HEK293 (cell line): ENCODE results near the gene NPHP1.

Experiments used
- CTCF ChIA-PET: fragments of 350-600 bp; formaldehyde crosslinking; extraction: SDS; loops from one replicate; lab custom pipeline; 2021; ENCODE audit warnings: antibody characterized with exemption; lab: Yijun Ruan, JAX
- POLR2A ChIA-PET: fragments of 300-600 bp; formaldehyde crosslinking; extraction: SDS; loops from one replicate; lab custom pipeline; 2020; ENCODE audit warnings: antibody characterized with exemption, inconsistent platforms; lab: Yijun Ruan, JAX
- H3K27ac ChIP-seq: fragments of 200-500 bp; sonication (Bioruptor generic); 2 replicates; pipeline ENCODE4 v1.5.1; 2014; ENCODE audit warnings: low read depth, low read length, control low read depth, inconsistent platforms; ENCODE audit errors: extremely low read depth
- H3K36me3 ChIP-seq, 2 experiments: fragments of 200-500 bp in 1 of 2; sonication (Bioruptor generic) in 1 of 2; 1 replicate in 1 of 2; 2 replicates in 1 of 2; pipeline ENCODE4 v1.5.1; 2014 to 2017; ENCODE audit warnings: inconsistent platforms in 2 of 2, low read length in 2 of 2; ENCODE audit not compliant: control insufficient read depth in 2 of 2, insufficient read depth in 1 of 2
- H3K4me1 ChIP-seq: fragments of 200-500 bp; sonication (Bioruptor generic); 2 replicates; pipeline ENCODE4 v1.5.1; 2014; ENCODE audit warnings: mild to moderate bottlenecking, low read length, inconsistent platforms; ENCODE audit not compliant: control insufficient read depth, insufficient read depth
- H3K4me3 ChIP-seq: 2 replicates; pipeline ENCODE4 v1.5.1; 2011; ENCODE audit warnings: low read depth, mild to moderate bottlenecking, control low read depth, low read length, moderate library complexity
- H3K9me3 ChIP-seq: fragments of 200-500 bp; sonication (Bioruptor generic); 2 replicates; pipeline ENCODE4 v1.5.1; 2014; ENCODE audit warnings: low read depth, low read length, inconsistent platforms; ENCODE audit not compliant: control insufficient read depth, insufficient read depth
- BCL11B ChIP-seq: fragments of 450-650 bp; formaldehyde crosslinking; IDR thresholded peaks from 2 replicates; pipeline ENCODE4 v1.5.1; 2016; ENCODE audit warnings: low read depth, missing biosample characterization, missing genetic modification characterization
- EGR2 ChIP-seq: fragments of 450-650 bp; formaldehyde crosslinking; IDR thresholded peaks from 2 replicates; pipeline ENCODE4 v1.5.1; 2016; ENCODE audit warnings: low read depth, missing biosample characterization, missing genetic modification characterization
- KLF17 ChIP-seq: fragments of 450-650 bp; formaldehyde crosslinking; IDR thresholded peaks from 2 replicates; pipeline ENCODE4 v1.5.1; 2016; ENCODE audit warnings: missing biosample characterization, missing genetic modification characterization
- SETDB1 ChIP-seq: IDR thresholded peaks from one replicate; pipeline ENCODE4 v1.6.1; 2017; ENCODE audit warnings: mild to moderate bottlenecking, low read length, moderate library complexity, mixed read lengths; ENCODE audit not compliant: insufficient read length
- SP2 ChIP-seq: fragments of 450-650 bp; formaldehyde crosslinking; IDR thresholded peaks from 2 replicates; pipeline ENCODE4 v1.5.1; 2016; ENCODE audit warnings: missing biosample characterization, missing genetic modification characterization
- ZBTB21 ChIP-seq: fragments of 450-650 bp; formaldehyde crosslinking; IDR thresholded peaks from 2 replicates; pipeline ENCODE4 v1.5.1; 2017; ENCODE audit warnings: missing biosample characterization, missing genetic modification characterization
- ZFHX2 ChIP-seq: fragments of 450-650 bp; formaldehyde crosslinking; conservative IDR thresholded peaks from 2 replicates; pipeline ENCODE4 v1.5.1; 2016; ENCODE audit warnings: missing biosample characterization, missing genetic modification characterization
- ZNF138 ChIP-seq: fragments of 450-650 bp; formaldehyde crosslinking; IDR thresholded peaks from 2 replicates; pipeline ENCODE4 v1.5.1; 2016; ENCODE audit warnings: missing biosample characterization, missing genetic modification characterization, borderline replicate concordance
- ZNF157 ChIP-seq: fragments of 450-650 bp; formaldehyde crosslinking; IDR thresholded peaks from 2 replicates; pipeline ENCODE4 v1.5.1; 2016; ENCODE audit warnings: missing biosample characterization, missing genetic modification characterization
- ZNF184 ChIP-seq: fragments of 450-650 bp; IDR thresholded peaks from 2 replicates; pipeline ENCODE4 v1.5.1; 2018; ENCODE audit warnings: missing biosample characterization, mild to moderate bottlenecking, missing genetic modification characterization
- ZNF2 ChIP-seq: fragments of 450-650 bp; formaldehyde crosslinking; IDR thresholded peaks from 2 replicates; pipeline ENCODE4 v1.5.1; 2016; ENCODE audit warnings: missing biosample characterization, missing genetic modification characterization
- ZNF214 ChIP-seq: fragments of 450-650 bp; formaldehyde crosslinking; IDR thresholded peaks from 2 replicates; pipeline ENCODE4 v1.5.1; 2017; ENCODE audit warnings: missing biosample characterization, mild to moderate bottlenecking, missing genetic modification characterization, borderline replicate concordance
- ZNF341 ChIP-seq: fragments of 450-650 bp; formaldehyde crosslinking; IDR thresholded peaks from 2 replicates; pipeline ENCODE4; 2016; ENCODE audit warnings: low read depth, missing biosample characterization, missing genetic modification characterization
- ZNF404 ChIP-seq: fragments of 450-650 bp; formaldehyde crosslinking; IDR thresholded peaks from 2 replicates; pipeline ENCODE4 v1.5.1; 2017; ENCODE audit warnings: missing biosample characterization, missing genetic modification characterization
- ZNF423 ChIP-seq: fragments of 450-650 bp; formaldehyde crosslinking; IDR thresholded peaks from 2 replicates; pipeline ENCODE4 v1.5.1; 2016; ENCODE audit warnings: missing biosample characterization, missing genetic modification characterization
- ZNF473 ChIP-seq: fragments of 450-650 bp; formaldehyde crosslinking; IDR thresholded peaks from 2 replicates; pipeline ENCODE4 v1.5.1; 2017; ENCODE audit warnings: missing biosample characterization, missing genetic modification characterization
- ZNF510 ChIP-seq: fragments of 450-650 bp; formaldehyde crosslinking; IDR thresholded peaks from 2 replicates; pipeline ENCODE4 v1.5.1; 2018; ENCODE audit warnings: mild to moderate bottlenecking, missing genetic modification characterization, missing biosample characterization; ENCODE audit not compliant: insufficient replicate concordance
- ZNF549 ChIP-seq: fragments of 450-650 bp; IDR thresholded peaks from 2 replicates; pipeline ENCODE4 v1.5.1; 2018; ENCODE audit warnings: missing biosample characterization, missing genetic modification characterization, mild to moderate bottlenecking, inconsistent platforms, moderate library complexity
- ZSCAN30 ChIP-seq: fragments of 450-650 bp; IDR thresholded peaks from 2 replicates; pipeline ENCODE4 v1.5.1; 2018; ENCODE audit warnings: missing biosample characterization, mild to moderate bottlenecking, missing genetic modification characterization, moderate library complexity
- ZSCAN4 ChIP-seq: fragments of 450-650 bp; formaldehyde crosslinking; IDR thresholded peaks from 2 replicates; pipeline ENCODE4 v1.5.1; 2017; ENCODE audit warnings: missing biosample characterization, missing genetic modification characterization

NPHP1 gene

GRCh38 chr2:110149330-110150220 is 55.2 kb downstream of the NPHP1 start:
- Histone ChIP-seq H3K27ac (no peak overlapping the region), H3K36me3 (no peaks in the 10 kb centered on the region), H3K9me3 (no peaks in the 10 kb centered on the region), H3K4me3 (no peak overlapping the region), H3K4me1 (no peaks in the 10 kb centered on the region)
- peak; percentile 38; the same call in 1 of the 2 replicates for TF ChIP-seq EGR2
- no peak for TF ChIP-seq ZNF2 (tag by site-specific recombination)
- no peak for TF ChIP-seq ZNF404 (tag by site-specific recombination)
- no peak for TF ChIP-seq BCL11B (tag by site-specific recombination)
- no peak for TF ChIP-seq ZNF473 (tag by site-specific recombination)
- peak; percentile 63 for TF ChIP-seq ZFHX2 (tag by site-specific recombination)
- TF ChIP-seq ZSCAN30 (tag by site-specific recombination), result no peak
- TF ChIP-seq ZNF138 (tag by site-specific recombination), result no peak
- TF ChIP-seq ZSCAN4 (tag by site-specific recombination), result no peak
- TF ChIP-seq ZNF214 (tag by site-specific recombination), result peak; percentile 57; the same call in 1 of the 2 replicates
- CTCF ChIA-PET, result interaction anchor here (1.0 kb wide), 1 partner anchor 9 kb away, joined by 4 read pairs; no protein-coding TSS in a partner anchor
- POLR2A ChIA-PET, result no interaction called here

- Histone ChIP-seq H3K9me3 (no peaks in the 10 kb centered on the region), H3K36me3 (no peaks in the 10 kb centered on the region), H3K4me1 (no peaks in the 10 kb centered on the region), H3K4me3 (no peak overlapping the region), H3K27ac (no peak overlapping the region)
- ChIA-PET POLR2A (no interaction called here), CTCF (interaction anchor here (0.6 kb wide), 1 partner anchor 31 kb away, joined by 3 read pairs; the partner anchor contains the start of gene MALL)
- TF ChIP-seq ZNF341 (tag by site-specific recombination) (no peak), ZNF157 (tag by site-specific recombination) (no peak), ZNF549 (tag by site-specific recombination) (no peak)
These were observed 57.9 kb downstream of the NPHP1 start for GRCh38 chr2:110146945-110147332.

GRCh38 chr2:110146183-110146944 is 58.4 kb downstream of the NPHP1 start:
- H3K4me3 ChIP-seq, result no peak overlapping the region
- ChIA-PET CTCF (no interaction called here), POLR2A (no interaction called here)
- TF ChIP-seq SP2 (tag by site-specific recombination), result no peak
- no peak for TF ChIP-seq ZNF510 (tag by site-specific recombination)
- TF ChIP-seq KLF17 (tag by site-specific recombination), result no peak
- no peak for TF ChIP-seq ZNF184 (tag by site-specific recombination)
- no peak for TF ChIP-seq ZBTB21
- no peak for TF ChIP-seq SETDB1
- no peak for TF ChIP-seq ZNF423 (tag by site-specific recombination)
- H3K4me1 ChIP-seq, result no peaks in the 10 kb centered on the region
- H3K27ac ChIP-seq, result no peak overlapping the region
- H3K36me3 ChIP-seq, result no peaks in the 10 kb centered on the region
- H3K9me3 ChIP-seq, result no peaks in the 10 kb centered on the region
